Lower leg skin (tissue), 4 donors: Measurements from ENCODE around the gene ACAA1. TPM values are rescaled to one million over a fixed set of nuclear protein-coding genes. Genes with fewer than 3 reads are reported as not detected.

Experiments
- total RNA-seq, 4 donors: library from RNA; depleted of rRNA; stranded (reverse); fragments of >200 nt; gene quantifications; one replicate each; pipeline ENCODE4 v1.1.0, GENCODE V29; 2016

The ACAA1 gene
- total RNA-seq, 4 donors from 2014 or later, result 28.1 to 50.1 (median 40.2) TPM

Other genes starting within 250 kb of the ACAA1 start
- gene VILL, start 146.3 kb downstream of the ACAA1 start, total RNA-seq, result 10 to 100 TPM in 3 of 4 donors, 1 to 10 TPM in 1; 8.9 to 20.1 (median 18.0) TPM
- gene PLCD1, start 107.5 kb downstream of the ACAA1 start, total RNA-seq, result 10 to 100 TPM; 30.2 to 55.4 (median 43.8) TPM
- gene DLEC1, start 97.9 kb downstream of the ACAA1 start, total RNA-seq, result 1 to 10 TPM in 1 of 4 donors, under 1 TPM in 3; 0.08 to 2.9 (median 0.57) TPM
- gene MYD88, start 1.5 kb upstream of the ACAA1 start, total RNA-seq, result 10 to 100 TPM; 22.9 to 32.2 (median 23.6) TPM
- gene OXSR1, start 28.4 kb upstream of the ACAA1 start, total RNA-seq, result 10 to 100 TPM; 23.4 to 36.1 (median 31.6) TPM
- under 1 TPM in 2 of 4 donors, not detected in 2; 0.13 to 0.17 TPM for gene SLC22A13, start 128.7 kb upstream of the ACAA1 start, total RNA-seq
- gene SLC22A14, start 145.2 kb upstream of the ACAA1 start, total RNA-seq, result under 1 TPM in 2 of 4 donors, not detected in 2; 0.10 to 0.45 TPM
- 1 to 10 TPM; 1.1 to 2.6 (median 2.1) TPM for gene XYLB, start 209.7 kb upstream of the ACAA1 start, total RNA-seq